ENCODE measurements around the gene MRPL18. TPM values are rescaled to one million over a fixed set of nuclear protein-coding genes. Genes with fewer than 3 reads are reported as not detected.
A peak's percentile ranks its signal among the peaks of the same experiment; 100 is the strongest.

MRPL18 gene
- polyA plus RNA-seq, 3 donors = 28.5 to 88.2 (median 74.1) TPM

- peak overlapping the region in 1 of 7 donors; percentile 35 for H3K27ac Mint-ChIP-seq
- no peaks in the 10 kb centered on the region for H3K4me1 Mint-ChIP-seq
- no peak overlapping the region for H3K4me3 Mint-ChIP-seq
- Histone ChIP-seq H3K27ac (ENCODE audit: low read depth in 1 of 2, low read length in 2 of 2) (no peak overlapping the region), H3K4me3 (replicated peaks in 1 of 3; ENCODE audit: low read depth in 2 of 3, low read length in 3 of 3) (no peak overlapping the region), H3K79me2 (ENCODE audit: insufficient read depth, low read length) (peaks cover 21% of the 10 kb centered on the region), H3K9ac (ENCODE audit: insufficient read depth, low read length, poor library complexity, severe bottlenecking) (no peak overlapping the region), H3K4me1 (ENCODE audit: control insufficient read depth in 1 of 2, insufficient read depth in 2 of 2, low read length in 2 of 2) (no peaks in the 10 kb centered on the region), H3K36me3 (replicated peaks in 1 of 2; ENCODE audit: control insufficient read depth in 1 of 2, insufficient read depth in 2 of 2, low read length in 2 of 2) (peaks cover 68 to 85% of the 10 kb centered on the region in 2 donors), H2AFZ (ENCODE audit: insufficient read depth, low read depth, low read length, poor library complexity, severe bottlenecking) (no peak overlapping the region), H4K20me1 (ENCODE audit: insufficient read depth, low read length) (peaks cover 29% of the 10 kb centered on the region), H3K4me2 (replicated peaks; ENCODE audit: extremely low read depth, low read length, poor library complexity, severe bottlenecking) (no peak overlapping the region), H3K9me3 (replicated peaks in 1 of 2; ENCODE audit: control insufficient read depth in 1 of 2, insufficient read depth in 1 of 2, low read length in 2 of 2) (no peaks in the 10 kb centered on the region), H3K27me3 (ENCODE audit: control insufficient read depth in 2 of 2, insufficient read depth in 2 of 2, low read length in 2 of 2) (no peaks in the 10 kb centered on the region)
- no CpG with 5 or more reads among the region's 3 CpGs for WGBS (ENCODE audit: insufficient coverage)
- no peaks in the 10 kb centered on the region for H3K9me3 Mint-ChIP-seq
- H3K27me3 Mint-ChIP-seq (ENCODE audit: low read depth in 3 of 3) = no peaks in the 10 kb centered on the region
- no peak for DNase-seq
- intact Hi-C loops (cut with micrococcal nuclease) = no loop called here
- peaks cover 72 to 82% of the 10 kb centered on the region in 2 donors for H3K36me3 Mint-ChIP-seq
- no peak for TF ChIP-seq CTCF (IDR thresholded peaks at IDR 0.05)
Observed at GRCh38 chr6:159778542-159779103, 11.6 kb upstream of the MRPL18 start.

- peaks cover 90% of the 10 kb centered on the region for H3K79me2 ChIP-seq (ENCODE audit: insufficient read depth, low read length)
- WGBS (ENCODE audit: insufficient coverage) = 60% methylated on average over 8 of the region's 15 CpGs
- Mint-ChIP-seq H3K9me3 (no peaks in the 10 kb centered on the region), H3K4me1 (peaks cover 32% of the 10 kb centered on the region), H3K36me3 (peaks cover 46 to 54% of the 10 kb centered on the region in 2 donors), H3K27ac (peak overlapping the region in 6 of 7 donors; percentile 58 to 95 (median 86)), H3K4me3 (peak overlapping the region; percentile 94 to 97), H3K27me3 (ENCODE audit: low read depth in 3 of 3) (peaks cover 0 to 1% (median 0%) of the 10 kb centered on the region in 3 donors)
- H2AFZ ChIP-seq (ENCODE audit: insufficient read depth, low read depth, low read length, poor library complexity, severe bottlenecking) = peak overlapping the region; percentile 96
- peaks cover 28 to 38% of the 10 kb centered on the region in 2 donors for H3K4me1 ChIP-seq (ENCODE audit: control insufficient read depth in 1 of 2, insufficient read depth in 2 of 2, low read length in 2 of 2)
- peak overlapping the region in 1 of 2 donors; percentile 85 for H3K27ac ChIP-seq (ENCODE audit: low read depth in 1 of 2, low read length in 2 of 2)
- intact Hi-C loops (cut with micrococcal nuclease) = loop anchor here (5.0 kb wide), 3 partner anchors 36 to 96 kb away; partner anchors contain the start of gene SOD2 (in 1 of the 2)
- no peaks in the 10 kb centered on the region for H3K9me3 ChIP-seq (replicated peaks in 1 of 2; ENCODE audit: control insufficient read depth in 1 of 2, insufficient read depth in 1 of 2, low read length in 2 of 2)
- TF ChIP-seq CTCF (IDR thresholded peaks at IDR 0.05) = no peak
- peak overlapping the region; percentile 79 to 94 (median 91) for H3K4me3 ChIP-seq (replicated peaks in 1 of 3; ENCODE audit: low read depth in 2 of 3, low read length in 3 of 3)
- peak overlapping the region; percentile 83 for H3K9ac ChIP-seq (ENCODE audit: insufficient read depth, low read length, poor library complexity, severe bottlenecking)
- no peak for DNase-seq
- peaks cover 69% of the 10 kb centered on the region for H4K20me1 ChIP-seq (ENCODE audit: insufficient read depth, low read length)
- H3K27me3 ChIP-seq (ENCODE audit: control insufficient read depth in 2 of 2, insufficient read depth in 2 of 2, low read length in 2 of 2) = no peaks in the 10 kb centered on the region
- H3K36me3 ChIP-seq (replicated peaks in 1 of 2; ENCODE audit: control insufficient read depth in 1 of 2, insufficient read depth in 2 of 2, low read length in 2 of 2) = peaks cover 44 to 60% of the 10 kb centered on the region in 2 donors
- peak overlapping the region; percentile 88 for H3K4me2 ChIP-seq (replicated peaks; ENCODE audit: extremely low read depth, low read length, poor library complexity, severe bottlenecking)
Observed at GRCh38 chr6:159788276-159788675, 2.0 kb upstream of the MRPL18 start.

All from CD14-positive monocyte (primary cell).